GM12873 (cell line): ENCODE data around the gene HOTAIR.

Source experiments
- CTCF ChIP-seq: IDR thresholded peaks from 2 replicates; pipeline ENCODE4 v1.5.1; 2012; ENCODE audit warnings: low read depth, mild to moderate bottlenecking, moderate library complexity, low read length, control low read depth; ENCODE audit not compliant: insufficient read depth; ENCODE audit errors: missing control alignments

HOTAIR gene

GRCh38 chr12:53949631-53950436, 24.9 kb downstream of the HOTAIR start:
- TF ChIP-seq CTCF: no peak

- TF ChIP-seq CTCF: no peak
These were observed 25.8 kb downstream of the HOTAIR start for GRCh38 chr12:53948650-53949593.

GRCh38 chr12:53947743-53948142, 27.0 kb downstream of the HOTAIR start:
- no peak for TF ChIP-seq CTCF

GRCh38 chr12:53944907-53945847, 29.6 kb downstream of the HOTAIR start:
- no peak for TF ChIP-seq CTCF

- no peak for TF ChIP-seq CTCF
These were observed 30.5 kb downstream of the HOTAIR start for GRCh38 chr12:53944209-53944608.

- TF ChIP-seq CTCF: no peak
These were observed 32.2 kb downstream of the HOTAIR start for GRCh38 chr12:53942467-53942997.

- TF ChIP-seq CTCF: no peak
These were observed 33.0 kb downstream of the HOTAIR start for GRCh38 chr12:53941750-53942149.
